ENCODE data around the gene CD180.

The CD180 gene

GRCh38 chr5:67153292-67153691 lies 43.3 kb downstream of the CD180 start:
- no peak for DNase-seq (ENCODE audit: low read depth)
- TF ChIP-seq CTCF (IDR thresholded peaks at IDR 0.05; ENCODE audit: control insufficient read depth, extremely low read depth, insufficient read depth): no peak
- H3K4me3 ChIP-seq (ENCODE audit: low read depth, low read length): no peak overlapping the region

GRCh38 chr5:67152400-67152799 lies 44.2 kb downstream of the CD180 start:
- no peak for DNase-seq (ENCODE audit: low read depth)
- TF ChIP-seq CTCF (IDR thresholded peaks at IDR 0.05; ENCODE audit: control insufficient read depth, extremely low read depth, insufficient read depth): no peak
- H3K4me3 ChIP-seq (ENCODE audit: low read depth, low read length): no peak overlapping the region

- peak; percentile 79 for TF ChIP-seq CTCF (IDR thresholded peaks at IDR 0.05; ENCODE audit: control insufficient read depth, extremely low read depth, insufficient read depth)
- H3K4me3 ChIP-seq (ENCODE audit: low read depth, low read length): no peak overlapping the region
- no peak for DNase-seq (ENCODE audit: low read depth)
These were observed 46.6 kb downstream of the CD180 start for GRCh38 chr5:67149951-67150523.

- no peak for TF ChIP-seq CTCF (IDR thresholded peaks at IDR 0.05; ENCODE audit: control insufficient read depth, extremely low read depth, insufficient read depth)
- no peak overlapping the region for H3K4me3 ChIP-seq (ENCODE audit: low read depth, low read length)
These were observed 47.3 kb downstream of the CD180 start for GRCh38 chr5:67149057-67149950.

GRCh38 chr5:67147760-67148159 lies 48.8 kb downstream of the CD180 start:
- H3K4me3 ChIP-seq (ENCODE audit: low read depth, low read length): no peak overlapping the region
- no peak for DNase-seq (ENCODE audit: low read depth)
- TF ChIP-seq CTCF (IDR thresholded peaks at IDR 0.05; ENCODE audit: control insufficient read depth, extremely low read depth, insufficient read depth): no peak

More at GRCh38 chr5:67149057-67149950, 47.3 kb downstream of the CD180 start:
- DNase-seq (ENCODE audit: low read depth): peak; percentile 37

GRCh38 chr5:67146981-67147380 lies 49.6 kb downstream of the CD180 start:
- DNase-seq (ENCODE audit: low read depth): no peak
- TF ChIP-seq CTCF (IDR thresholded peaks at IDR 0.05; ENCODE audit: control insufficient read depth, extremely low read depth, insufficient read depth): no peak
- H3K4me3 ChIP-seq (ENCODE audit: low read depth, low read length): no peak overlapping the region
